ENCODE data around the gene ZNF436.
"Not testable (repeated sequence)": the region's sequence is repeated elsewhere in the genome, so short reads cannot be mapped to it uniquely, and the experiment has no call there.

Gene ZNF436

GRCh38 chr1:23389837-23390321, 20.2 kb upstream of the ZNF436 start:
- no peak for DNase-seq

- DNase-seq = no peak
These were observed 17.9 kb upstream of the ZNF436 start for GRCh38 chr1:23387494-23387893.

GRCh38 chr1:23385119-23385621, 15.5 kb upstream of the ZNF436 start:
- no peak for DNase-seq

- no peak for DNase-seq
These were observed 14.8 kb upstream of the ZNF436 start for GRCh38 chr1:23384312-23385058.

GRCh38 chr1:23383577-23384311, 14.1 kb upstream of the ZNF436 start:
- no peak for DNase-seq

- DNase-seq = no peak
These were observed 11.7 kb upstream of the ZNF436 start for GRCh38 chr1:23381233-23381885.

- DNase-seq = no peak
These were observed 11.1 kb upstream of the ZNF436 start for GRCh38 chr1:23380719-23381118.

GRCh38 chr1:23380236-23380635, 10.6 kb upstream of the ZNF436 start:
- DNase-seq = not testable (repeated sequence)

GRCh38 chr1:23376890-23377811, 7.5 kb upstream of the ZNF436 start:
- DNase-seq = no peak

- not testable (repeated sequence) for DNase-seq
These were observed 4.6 kb upstream of the ZNF436 start for GRCh38 chr1:23374079-23374735.

- DNase-seq = no peak
These were observed 2.6 kb upstream of the ZNF436 start for GRCh38 chr1:23371987-23372880.

GRCh38 chr1:23370709-23371584, 1.3 kb upstream of the ZNF436 start:
- no peak for DNase-seq

- DNase-seq = no peak
These were observed 683 bp upstream of the ZNF436 start for GRCh38 chr1:23370330-23370708.

- DNase-seq = peak; percentile 93
These were observed 888 bp downstream of the ZNF436 start for GRCh38 chr1:23368562-23369334.

GRCh38 chr1:23367791-23368561, 1.7 kb downstream of the ZNF436 start:
- DNase-seq = peak; percentile 96

- DNase-seq = no peak
These were observed 2.2 kb downstream of the ZNF436 start for GRCh38 chr1:23367451-23367790.

- DNase-seq = no peak
These were observed 3.0 kb downstream of the ZNF436 start for GRCh38 chr1:23366598-23366997.

GRCh38 chr1:23366146-23366545, 3.5 kb downstream of the ZNF436 start:
- no peak for DNase-seq
